H9 (cell line): ENCODE measurements around the gene CDC123. TPM values are rescaled to one million over a fixed set of nuclear protein-coding genes. Genes with fewer than 3 reads are reported as not detected.

Source experiments
- DNase-seq: peaks from one replicate; pipeline ENCODE4 v3.0.0-alpha.2; 2017
- H2AFZ ChIP-seq: one replicate; pipeline ENCODE4 v1.6.1; 2013; ENCODE audit warnings: mild to moderate bottlenecking, low read length, control low read depth, moderate library complexity
- H2AK5ac ChIP-seq: 2 replicates; pipeline ENCODE4 v1.6.1; 2013; ENCODE audit warnings: low read length, control low read depth, mixed read lengths; ENCODE audit not compliant: insufficient read length
- H2BK120ac ChIP-seq: one replicate; pipeline ENCODE4 v1.6.1; 2013; ENCODE audit warnings: low read depth, mild to moderate bottlenecking, low read length, control low read depth, inconsistent platforms; ENCODE audit not compliant: poor library complexity, severe bottlenecking
- H2BK12ac ChIP-seq: 2 replicates; pipeline ENCODE4 v1.6.1; 2013; ENCODE audit warnings: low read length, control low read depth, mixed read lengths, low read depth; ENCODE audit not compliant: insufficient read length
- H2BK15ac ChIP-seq: 2 replicates; pipeline ENCODE4 v1.6.1; 2013; ENCODE audit warnings: low read depth, low read length, control low read depth
- H2BK20ac ChIP-seq: one replicate; pipeline ENCODE4 v1.6.1; 2013; ENCODE audit warnings: low read depth, mild to moderate bottlenecking, low read length, control low read depth, inconsistent platforms; ENCODE audit not compliant: poor library complexity, severe bottlenecking
- H2BK5ac ChIP-seq: 2 replicates; pipeline ENCODE4 v1.6.1; 2013; ENCODE audit warnings: low read length, control low read depth, mixed read lengths; ENCODE audit not compliant: insufficient read length
- H3K14ac ChIP-seq: 2 replicates; pipeline ENCODE4 v1.6.1; 2013; ENCODE audit warnings: low read length, control low read depth; ENCODE audit not compliant: insufficient read depth
- H3K18ac ChIP-seq: 2 replicates; pipeline ENCODE4 v1.6.1; 2013; ENCODE audit warnings: low read depth, mild to moderate bottlenecking, mixed read lengths, low read length, control low read depth; ENCODE audit not compliant: insufficient read length
- H3K23ac ChIP-seq: 2 replicates; pipeline ENCODE4 v1.6.1; 2013; ENCODE audit warnings: low read length, control low read depth, mixed read lengths, low read depth; ENCODE audit not compliant: insufficient read length
- H3K23me2 ChIP-seq: 2 replicates; pipeline ENCODE4 v1.6.1; 2013; ENCODE audit warnings: low read depth, mild to moderate bottlenecking, mixed read lengths, low read length, control low read depth; ENCODE audit not compliant: insufficient read length, poor library complexity, severe bottlenecking
- H3K27ac ChIP-seq: 2 replicates; pipeline ENCODE4 v1.5.1; 2013; ENCODE audit warnings: low read length, control low read depth, mixed read lengths, low read depth; ENCODE audit not compliant: insufficient read length
- H3K27me3 ChIP-seq: 2 replicates; pipeline ENCODE4 v1.6.1; 2013; ENCODE audit warnings: low read length, control low read depth, inconsistent platforms; ENCODE audit not compliant: insufficient read depth
- H3K4ac ChIP-seq: 2 replicates; pipeline ENCODE4 v1.6.1; 2013; ENCODE audit warnings: low read depth, mild to moderate bottlenecking, control low read depth, inconsistent platforms, low read length, moderate library complexity
- H3K4me1 ChIP-seq: 2 replicates; pipeline ENCODE4 v1.6.1; 2013; ENCODE audit warnings: low read length, control low read depth, inconsistent platforms; ENCODE audit not compliant: insufficient read depth
- H3K4me2 ChIP-seq: 2 replicates; pipeline ENCODE4 v1.6.1; 2013; ENCODE audit warnings: low read length, control low read depth, mixed read lengths; ENCODE audit not compliant: insufficient read length, insufficient read depth
- H3K56ac ChIP-seq: 2 replicates; pipeline ENCODE4 v1.6.1; 2013; ENCODE audit warnings: low read depth, mild to moderate bottlenecking, mixed read lengths, low read length, control low read depth; ENCODE audit not compliant: insufficient read length
- H3K79me1 ChIP-seq: 2 replicates; pipeline ENCODE4 v1.6.1; 2013; ENCODE audit warnings: low read depth, mild to moderate bottlenecking, moderate library complexity, low read length, control low read depth, inconsistent platforms; ENCODE audit not compliant: insufficient read depth, poor library complexity, severe bottlenecking
- H3K79me2 ChIP-seq: 2 replicates; pipeline ENCODE4 v1.6.1; 2013; ENCODE audit warnings: low read length, control low read depth, inconsistent platforms; ENCODE audit not compliant: insufficient read depth
- H3K9ac ChIP-seq: 2 replicates; pipeline ENCODE4 v1.6.1; 2013; ENCODE audit warnings: low read length, control low read depth, mixed read lengths; ENCODE audit not compliant: insufficient read length; ENCODE audit errors: extremely low read depth
- H3K9me3 ChIP-seq: one replicate; pipeline ENCODE4 v1.6.1; 2013; ENCODE audit warnings: low read depth, low read length, inconsistent platforms; ENCODE audit not compliant: control insufficient read depth
- H3T11ph ChIP-seq: one replicate; pipeline ENCODE4 v1.6.1; 2013; ENCODE audit warnings: mild to moderate bottlenecking, low read length, control low read depth, inconsistent platforms
- H4K20me1 ChIP-seq: one replicate; pipeline ENCODE4 v1.6.1; 2013; ENCODE audit not compliant: control insufficient read depth, insufficient read length, insufficient read depth
- H4K5ac ChIP-seq: 2 replicates; pipeline ENCODE4 v1.6.1; 2013; ENCODE audit warnings: low read depth, mild to moderate bottlenecking, mixed read lengths, low read length, control low read depth; ENCODE audit not compliant: insufficient read length
- H4K8ac ChIP-seq: replicated peaks from 2 replicates; pipeline ENCODE4 v1.6.1; 2013; ENCODE audit warnings: low read length, control low read depth, mixed read lengths, low read depth; ENCODE audit not compliant: insufficient read length
- H4K91ac ChIP-seq: 2 replicates; pipeline ENCODE4 v1.6.1; 2013; ENCODE audit warnings: low read depth, mild to moderate bottlenecking, moderate library complexity, mixed read lengths, low read length, control low read depth; ENCODE audit not compliant: insufficient read length
- H3K27ac Mint-ChIP-seq, 3 experiments: 2 replicates in 2 of 3; 3 replicates in 1 of 3; pipeline ENCODE4 v1.8.0; 2020 to 2021; ENCODE audit warnings: mixed read lengths in 3 of 3, mild to moderate bottlenecking in 1 of 3, moderate library complexity in 1 of 3
- H3K27me3 Mint-ChIP-seq: 2 replicates; pipeline ENCODE4 v1.8.0; 2021; ENCODE audit warnings: low read depth, mild to moderate bottlenecking, moderate library complexity, mixed read lengths
- H3K36me3 Mint-ChIP-seq, 3 experiments: 2 replicates in 2 of 3; 3 replicates in 1 of 3; pipeline ENCODE4 v1.8.0; 2020 to 2021; ENCODE audit warnings: low read depth in 3 of 3, mixed read lengths in 3 of 3; ENCODE audit not compliant: insufficient read depth in 1 of 3
- H3K4me1 Mint-ChIP-seq, 2 experiments: 2 replicates each; pipeline ENCODE4 v1.8.0; 2020; ENCODE audit warnings: mixed read lengths in 2 of 2
- H3K4me3 Mint-ChIP-seq, 2 experiments: 2 replicates in 1 of 2; 3 replicates in 1 of 2; pipeline ENCODE4 v1.8.0; 2020 to 2021; ENCODE audit warnings: mild to moderate bottlenecking in 2 of 2, mixed read lengths in 2 of 2, moderate library complexity in 1 of 2
- H3K9me3 Mint-ChIP-seq, 2 experiments: 2 replicates in 1 of 2; 3 replicates in 1 of 2; pipeline ENCODE4 v1.8.0; 2020; ENCODE audit warnings: mild to moderate bottlenecking in 2 of 2, mixed read lengths in 2 of 2, moderate library complexity in 1 of 2
- CTCF ChIP-seq: fragments of 200-600 bp; sonication (generic); conservative IDR thresholded peaks from 3 replicates; pipeline ENCODE4 v1.8.0; 2021; ENCODE audit warnings: antibody characterized with exemption, mild to moderate bottlenecking
- WGBS: extraction: QIAGEN DNeasy Blood & Tissue Kit; methylation state at CpG from one replicate; pipeline ENCODE4 v1.1.7; 2013; ENCODE audit warnings: missing lambda C conversion rate, low lambda C conversion rate, mixed read lengths; ENCODE audit not compliant: insufficient read length; ENCODE audit errors: extremely low coverage; 5-methylcytosine and 5-hydroxymethylcytosine counted together
- total RNA-seq: library from RNA; stranded (reverse); gene quantifications from 2 replicates; pipeline ENCODE4 v1.2.1, GENCODE V29; 2021

The CDC123 gene
- total RNA-seq, 1 experiment from 2014 or later = 159 TPM

DNA sequence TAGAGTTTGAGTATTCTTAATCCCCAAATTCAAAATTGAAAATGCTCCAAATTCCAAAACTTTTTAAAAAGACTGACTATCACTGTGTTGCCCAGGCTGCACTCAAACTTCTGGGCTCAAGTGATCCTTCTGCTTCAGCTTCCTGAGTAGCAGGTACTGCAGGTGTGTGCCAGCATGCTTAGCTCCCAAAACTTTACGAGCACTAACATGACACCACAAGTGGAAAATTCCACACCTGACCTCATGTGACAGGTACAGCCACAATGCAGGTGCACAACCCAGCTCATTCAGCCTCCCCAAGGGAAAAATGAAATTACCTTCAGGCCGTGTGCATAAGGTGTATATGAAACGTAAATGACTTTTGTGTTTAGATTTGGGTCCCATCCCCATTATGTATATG lies 16.5 kb downstream of the CDC123 start:
- Histone ChIP-seq H2AFZ (no peak overlapping the region), H3K23ac (no peak overlapping the region), H2BK120ac (no peak overlapping the region), H3K9ac (no peak overlapping the region), H3K18ac (no peak overlapping the region), H3K56ac (no peak overlapping the region), H3K14ac (no peak overlapping the region), H2BK12ac (no peak overlapping the region), H2AK5ac (no peak overlapping the region), H2BK5ac (no peak overlapping the region), H2BK15ac (no peak overlapping the region), H2BK20ac (no peak overlapping the region), H4K5ac (no peak overlapping the region), H3K4me2 (no peak overlapping the region), H4K91ac (no peak overlapping the region), H3K9me3 (no peaks in the 10 kb centered on the region), H3K4ac (no peak overlapping the region), H3K27me3 (no peaks in the 10 kb centered on the region), H3K4me1 (no peaks in the 10 kb centered on the region), H3K23me2 (no peaks in the 10 kb centered on the region), H3T11ph (no peak overlapping the region), H3K79me2 (0 out of 2 replicates have a peak, but pooled peaks cover under 1% of the 10 kb centered on the region), H4K20me1 (no peaks in the 10 kb centered on the region), H3K27ac (no peak overlapping the region), H3K79me1 (peaks cover 1% of the 10 kb centered on the region), H4K8ac (no peak overlapping the region)
- no peak for TF ChIP-seq CTCF
- Mint-ChIP-seq H3K9me3 (no peaks in the 10 kb centered on the region), H3K4me1 (no peaks in the 10 kb centered on the region), H3K4me3 (no peak overlapping the region), H3K27ac (no peak overlapping the region), H3K36me3 (peaks cover 44 to 77% (median 76%) of the 10 kb centered on the region in 3 experiments; a peak in 6 of 7 replicates), H3K27me3 (no peaks in the 10 kb centered on the region)
- DNase-seq = no peak
- WGBS = no CpG with 5 or more reads among the region's 3 CpGs
